ENCODE results near the gene LARP1B. TPM values are rescaled to one million over a fixed set of nuclear protein-coding genes. Genes with fewer than 3 reads are reported as not detected.
"Not testable (repeated sequence)": the region's sequence is repeated elsewhere in the genome, so short reads cannot be mapped to it uniquely, and the experiment has no call there.

LARP1B gene
- total RNA-seq, 1 donor from 2014 or later = 17.6 TPM

DNA sequence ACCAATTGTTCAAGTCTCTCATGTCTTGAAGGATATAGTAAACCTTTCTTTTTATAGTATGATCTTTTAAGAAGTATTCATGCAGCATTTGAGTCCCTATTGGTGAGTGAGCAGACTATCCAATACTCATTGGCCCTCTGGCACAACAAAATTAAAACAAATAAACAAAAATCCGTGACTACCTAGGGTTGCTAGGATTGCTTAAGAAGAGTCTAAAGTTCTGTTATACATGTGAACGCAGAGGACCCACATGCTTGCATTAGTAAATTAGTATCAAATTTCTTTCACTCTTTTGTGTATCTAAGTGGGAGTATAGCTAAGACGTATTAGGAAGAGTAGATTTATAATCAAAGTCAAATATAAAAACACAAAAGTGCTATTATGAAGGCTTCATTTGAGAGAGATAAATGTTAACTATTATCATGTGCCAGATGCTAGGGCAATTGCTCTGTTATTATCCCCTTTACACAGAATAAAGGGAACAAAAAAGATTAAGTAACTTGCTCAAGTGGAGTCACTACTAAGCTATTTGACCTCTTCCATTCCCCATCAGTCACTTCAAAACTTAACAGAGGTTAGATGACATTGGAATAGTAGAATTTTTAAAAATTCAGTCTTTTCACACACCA, 29.2 kb upstream of the LARP1B start:
- H3K36me3 ChIP-seq (ENCODE audit: insufficient read depth, low read length) = peaks cover 2% of the 10 kb centered on the region
- H3K9ac ChIP-seq (ENCODE audit: low read length) = no peak overlapping the region
- no peaks in the 10 kb centered on the region for H3K4me1 Mint-ChIP-seq (ENCODE audit: low read depth, unreplicated experiment)
- H3K4me2 ChIP-seq (ENCODE audit: low read length) = no peak overlapping the region
- H2AFZ ChIP-seq (ENCODE audit: low read depth, low read length) = no peak overlapping the region
- DNase-seq (ENCODE audit: low read depth) (no peak), FAIRE-seq (no peak)
- no peaks in the 10 kb centered on the region for H3K9me3 Mint-ChIP-seq (ENCODE audit: unreplicated experiment)
- no peaks in the 10 kb centered on the region for H4K20me1 ChIP-seq (ENCODE audit: insufficient read depth, low read length)
- no peak overlapping the region for H3K27ac Mint-ChIP-seq (ENCODE audit: unreplicated experiment)
- H3K27me3 ChIP-seq (ENCODE audit: insufficient read depth, low read length) = no peaks in the 10 kb centered on the region
- no peak overlapping the region for H3K4me3 ChIP-seq (ENCODE audit: insufficient read depth, low read depth, low read length)
- no peak for TF ChIP-seq EZH2 (IDR thresholded peaks at IDR 0.05; ENCODE audit: insufficient read depth, low read length)
- H3K4me3 Mint-ChIP-seq (ENCODE audit: unreplicated experiment) = no peak overlapping the region
- no peaks in the 10 kb centered on the region for H3K79me2 ChIP-seq (ENCODE audit: insufficient read depth, low read length)
- H3K36me3 Mint-ChIP-seq (ENCODE audit: low read depth, unreplicated experiment) = peaks cover 2% of the 10 kb centered on the region
- no peaks in the 10 kb centered on the region for H3K9me3 ChIP-seq (ENCODE audit: insufficient read depth, low read depth, low read length)
- H3K4me1 ChIP-seq (ENCODE audit: insufficient read depth, low read length) = no peaks in the 10 kb centered on the region
- H3K27me3 Mint-ChIP-seq (ENCODE audit: low read depth, unreplicated experiment) = no peaks in the 10 kb centered on the region
- H3K27ac ChIP-seq (ENCODE audit: low read depth, low read length) = no peak overlapping the region

DNA sequence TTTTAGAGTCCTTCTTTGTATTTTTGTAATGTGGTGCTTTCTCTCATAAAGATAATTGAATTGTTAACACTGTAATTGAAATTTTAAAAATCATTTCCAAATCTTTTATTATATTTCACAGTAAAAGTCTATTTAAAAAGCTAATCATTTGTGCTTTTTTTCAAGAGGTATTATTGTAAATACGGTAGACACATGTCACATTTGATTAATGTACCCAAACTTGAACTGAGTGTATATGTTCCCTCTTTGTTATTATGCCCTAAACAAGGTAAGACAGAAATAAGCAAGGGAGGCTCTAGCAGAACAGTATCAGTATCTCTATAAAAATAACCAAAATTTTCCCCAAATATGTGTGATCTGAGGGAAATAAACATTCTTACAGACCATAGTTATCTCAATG, 21.5 kb upstream of the LARP1B start:
- no peaks in the 10 kb centered on the region for H3K27me3 ChIP-seq (ENCODE audit: insufficient read depth, low read length)
- Mint-ChIP-seq H3K4me3 (ENCODE audit: unreplicated experiment) (no peak overlapping the region), H3K4me1 (ENCODE audit: low read depth, unreplicated experiment) (no peaks in the 10 kb centered on the region), H3K27ac (ENCODE audit: unreplicated experiment) (no peak overlapping the region), H3K9me3 (ENCODE audit: unreplicated experiment) (no peaks in the 10 kb centered on the region), H3K27me3 (ENCODE audit: low read depth, unreplicated experiment) (no peaks in the 10 kb centered on the region), H3K36me3 (ENCODE audit: low read depth, unreplicated experiment) (no peaks in the 10 kb centered on the region)
- no peak overlapping the region for H3K4me3 ChIP-seq (ENCODE audit: insufficient read depth, low read depth, low read length)
- no peak overlapping the region for H2AFZ ChIP-seq (ENCODE audit: low read depth, low read length)
- no peak for TF ChIP-seq EZH2 (IDR thresholded peaks at IDR 0.05; ENCODE audit: insufficient read depth, low read length)
- TF ChIP-seq, protein P1, sequence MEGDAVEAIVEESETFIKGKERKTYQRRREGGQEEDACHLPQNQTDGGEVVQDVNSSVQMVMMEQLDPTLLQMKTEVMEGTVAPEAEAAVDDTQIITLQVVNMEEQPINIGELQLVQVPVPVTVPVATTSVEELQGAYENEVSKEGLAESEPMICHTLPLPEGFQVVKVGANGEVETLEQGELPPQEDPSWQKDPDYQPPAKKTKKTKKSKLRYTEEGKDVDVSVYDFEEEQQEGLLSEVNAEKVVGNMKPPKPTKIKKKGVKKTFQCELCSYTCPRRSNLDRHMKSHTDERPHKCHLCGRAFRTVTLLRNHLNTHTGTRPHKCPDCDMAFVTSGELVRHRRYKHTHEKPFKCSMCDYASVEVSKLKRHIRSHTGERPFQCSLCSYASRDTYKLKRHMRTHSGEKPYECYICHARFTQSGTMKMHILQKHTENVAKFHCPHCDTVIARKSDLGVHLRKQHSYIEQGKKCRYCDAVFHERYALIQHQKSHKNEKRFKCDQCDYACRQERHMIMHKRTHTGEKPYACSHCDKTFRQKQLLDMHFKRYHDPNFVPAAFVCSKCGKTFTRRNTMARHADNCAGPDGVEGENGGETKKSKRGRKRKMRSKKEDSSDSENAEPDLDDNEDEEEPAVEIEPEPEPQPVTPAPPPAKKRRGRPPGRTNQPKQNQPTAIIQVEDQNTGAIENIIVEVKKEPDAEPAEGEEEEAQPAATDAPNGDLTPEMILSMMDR (IDR thresholded peaks at IDR 0.05; ENCODE audit: insufficient read depth, low read depth, low read length) = no peak
- H3K4me2 ChIP-seq (ENCODE audit: low read length) = no peak overlapping the region
- no peaks in the 10 kb centered on the region for H3K9me3 ChIP-seq (ENCODE audit: insufficient read depth, low read depth, low read length)
- no peaks in the 10 kb centered on the region for H4K20me1 ChIP-seq (ENCODE audit: insufficient read depth, low read length)
- no peaks in the 10 kb centered on the region for H3K79me2 ChIP-seq (ENCODE audit: insufficient read depth, low read length)
- FAIRE-seq = no peak
- H3K4me1 ChIP-seq (ENCODE audit: insufficient read depth, low read length) = no peaks in the 10 kb centered on the region
- H3K36me3 ChIP-seq (ENCODE audit: insufficient read depth, low read length) = no peaks in the 10 kb centered on the region
- H3K9ac ChIP-seq (ENCODE audit: low read length) = no peak overlapping the region
- no peak overlapping the region for H3K27ac ChIP-seq (ENCODE audit: low read depth, low read length)
- DNase-seq (ENCODE audit: low read depth) = no peak

DNA sequence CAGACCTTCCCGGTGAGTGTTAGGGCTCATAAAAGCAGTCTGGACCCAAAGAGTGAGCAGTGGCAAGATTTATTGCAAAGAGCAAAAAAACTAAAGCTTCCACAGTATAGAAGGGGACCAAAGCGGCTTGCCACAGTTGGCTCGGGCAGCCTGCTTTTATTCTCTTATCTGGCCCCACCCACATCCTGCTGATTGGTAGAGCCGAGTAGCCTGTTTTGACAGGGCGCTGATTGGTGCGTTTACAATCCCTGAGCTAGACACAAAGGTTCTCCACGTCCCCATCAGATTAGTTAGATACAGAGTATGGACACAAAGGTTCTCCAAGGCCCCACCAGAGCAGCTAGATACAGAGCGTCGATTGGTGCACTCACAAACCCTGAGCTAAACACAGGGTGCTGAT, 14.1 kb upstream of the LARP1B start:
- H3K4me1 Mint-ChIP-seq (ENCODE audit: low read depth, unreplicated experiment); H2AFZ ChIP-seq (ENCODE audit: low read depth, low read length); H3K9ac ChIP-seq (ENCODE audit: low read length); H3K27me3 ChIP-seq (ENCODE audit: insufficient read depth, low read length); H4K20me1 ChIP-seq (ENCODE audit: insufficient read depth, low read length); H3K27ac Mint-ChIP-seq (ENCODE audit: unreplicated experiment); H3K4me1 ChIP-seq (ENCODE audit: insufficient read depth, low read length); H3K4me3 ChIP-seq (ENCODE audit: insufficient read depth, low read depth, low read length); H3K9me3 Mint-ChIP-seq (ENCODE audit: unreplicated experiment); H3K36me3 Mint-ChIP-seq (ENCODE audit: low read depth, unreplicated experiment); H3K4me3 Mint-ChIP-seq (ENCODE audit: unreplicated experiment); H3K79me2 ChIP-seq (ENCODE audit: insufficient read depth, low read length); DNase-seq (ENCODE audit: low read depth); H3K36me3 ChIP-seq (ENCODE audit: insufficient read depth, low read length); FAIRE-seq; H3K4me2 ChIP-seq (ENCODE audit: low read length); H3K9me3 ChIP-seq (ENCODE audit: insufficient read depth, low read depth, low read length); H3K27me3 Mint-ChIP-seq (ENCODE audit: low read depth, unreplicated experiment); H3K27ac ChIP-seq (ENCODE audit: low read depth, low read length): not testable (repeated sequence)

DNA sequence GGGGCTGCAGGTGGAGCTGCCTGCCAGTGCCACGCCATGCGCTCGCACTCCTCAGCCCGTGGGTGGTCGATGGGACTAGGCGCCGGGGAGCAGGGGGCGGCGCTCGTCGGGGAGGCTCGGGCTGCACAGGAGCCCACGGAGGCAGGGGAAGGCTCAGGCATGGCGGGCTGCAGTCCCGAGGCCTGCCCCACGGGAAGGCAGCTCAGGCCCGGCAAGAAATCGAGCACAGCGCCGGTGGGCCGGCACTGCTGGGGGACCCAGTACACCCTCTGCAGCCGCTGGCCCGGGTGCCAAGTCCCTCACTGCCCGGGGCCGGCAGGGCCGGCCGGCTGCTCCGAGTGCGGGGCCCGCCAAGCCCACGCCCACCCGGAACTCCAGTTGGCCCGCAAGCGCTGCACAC, 13.6 kb upstream of the LARP1B start:
- not testable (repeated sequence) for H3K27ac ChIP-seq (ENCODE audit: low read depth, low read length); H3K9ac ChIP-seq (ENCODE audit: low read length); H3K9me3 ChIP-seq (ENCODE audit: insufficient read depth, low read depth, low read length); H3K9me3 Mint-ChIP-seq (ENCODE audit: unreplicated experiment); H3K4me1 ChIP-seq (ENCODE audit: insufficient read depth, low read length); H3K4me2 ChIP-seq (ENCODE audit: low read length); H3K27ac Mint-ChIP-seq (ENCODE audit: unreplicated experiment); H2AFZ ChIP-seq (ENCODE audit: low read depth, low read length); H4K20me1 ChIP-seq (ENCODE audit: insufficient read depth, low read length); H3K4me3 Mint-ChIP-seq (ENCODE audit: unreplicated experiment); H3K27me3 ChIP-seq (ENCODE audit: insufficient read depth, low read length); FAIRE-seq; H3K79me2 ChIP-seq (ENCODE audit: insufficient read depth, low read length); H3K27me3 Mint-ChIP-seq (ENCODE audit: low read depth, unreplicated experiment); H3K36me3 ChIP-seq (ENCODE audit: insufficient read depth, low read length); H3K4me1 Mint-ChIP-seq (ENCODE audit: low read depth, unreplicated experiment); H3K36me3 Mint-ChIP-seq (ENCODE audit: low read depth, unreplicated experiment); DNase-seq (ENCODE audit: low read depth); H3K4me3 ChIP-seq (ENCODE audit: insufficient read depth, low read depth, low read length)

DNA sequence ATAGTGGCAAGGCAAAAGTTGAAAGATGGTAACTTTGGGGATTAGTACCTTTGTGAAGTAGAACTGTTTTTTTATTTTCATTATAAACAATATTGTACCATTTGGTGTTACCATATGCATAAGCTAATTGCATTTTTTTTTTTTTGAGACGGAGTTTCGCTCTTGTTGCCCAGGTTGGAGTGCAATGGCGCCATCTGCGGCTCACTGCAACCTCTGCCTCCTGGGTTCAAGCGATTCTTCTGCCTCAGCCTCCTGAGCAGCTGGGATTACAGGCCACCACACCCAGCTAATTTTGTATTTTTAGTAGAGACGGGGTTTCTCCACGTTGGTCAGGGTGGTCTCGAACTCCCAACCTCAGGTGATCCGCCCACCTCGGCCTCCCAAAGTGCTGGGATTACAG, 9.9 kb upstream of the LARP1B start:
- H4K20me1 ChIP-seq (ENCODE audit: insufficient read depth, low read length); H3K9ac ChIP-seq (ENCODE audit: low read length); H3K9me3 ChIP-seq (ENCODE audit: insufficient read depth, low read depth, low read length); H2AFZ ChIP-seq (ENCODE audit: low read depth, low read length); H3K4me1 ChIP-seq (ENCODE audit: insufficient read depth, low read length); H3K36me3 Mint-ChIP-seq (ENCODE audit: low read depth, unreplicated experiment); H3K27me3 Mint-ChIP-seq (ENCODE audit: low read depth, unreplicated experiment); FAIRE-seq; H3K4me3 ChIP-seq (ENCODE audit: insufficient read depth, low read depth, low read length); H3K9me3 Mint-ChIP-seq (ENCODE audit: unreplicated experiment); H3K27me3 ChIP-seq (ENCODE audit: insufficient read depth, low read length); H3K79me2 ChIP-seq (ENCODE audit: insufficient read depth, low read length); H3K4me1 Mint-ChIP-seq (ENCODE audit: low read depth, unreplicated experiment); H3K4me2 ChIP-seq (ENCODE audit: low read length); H3K27ac ChIP-seq (ENCODE audit: low read depth, low read length); H3K4me3 Mint-ChIP-seq (ENCODE audit: unreplicated experiment); DNase-seq (ENCODE audit: low read depth); H3K36me3 ChIP-seq (ENCODE audit: insufficient read depth, low read length); H3K27ac Mint-ChIP-seq (ENCODE audit: unreplicated experiment): not testable (repeated sequence)
